MM.1S (cell line): Measurements from ENCODE around the gene RICTOR.

Experiments
- CTCF ChIP-seq: fragments of 300-600 bp; sonication (generic); IDR thresholded peaks from 2 replicates; pipeline ENCODE4 v1.5.1; 2016; ENCODE audit warnings: antibody characterized with exemption, low read length, mixed read lengths
- EZH2 ChIP-seq: fragments of 300-600 bp; sonication (generic); optimal IDR thresholded peaks from 2 replicates; pipeline ENCODE3; 2017; ENCODE audit warnings: low read depth, mild to moderate bottlenecking, antibody characterized with exemption, low read length, mixed read lengths
- EZH2phosphoT487 ChIP-seq: fragments of 300-600 bp; sonication (generic); IDR thresholded peaks from 2 replicates; pipeline ENCODE4 v1.6.1; 2018; ENCODE audit warnings: antibody characterized with exemption, low read length

GRCh38 chr5:38936269-38936668 is 137.9 kb downstream of the RICTOR start:
- TF ChIP-seq CTCF (no peak), EZH2 (no peak), EZH2phosphoT487 (no peak)
